Stimulated activated CD8-positive, alpha-beta memory T cell treated with anti-CD3 and anti-CD28 coated beads, Interleukin-15, amount 100 ng/mL, for 24 hours (primary cell): ENCODE results near the gene ABAT.
"Not testable (repeated sequence)": the region's sequence is repeated elsewhere in the genome, so short reads cannot be mapped to it uniquely, and the experiment has no call there.

Experiments
- DNase-seq: peaks from one replicate; pipeline ENCODE4 v3.0.0-alpha.2; 2020; ENCODE audit warnings: low read depth

ABAT gene

GRCh38 chr16:8682551-8683259, 8.3 kb downstream of the ABAT start:
- DNase-seq: no peak

- DNase-seq: no peak
Observed at GRCh38 chr16:8683640-8684039, 9.2 kb downstream of the ABAT start.

GRCh38 chr16:8685617-8686016, 11.2 kb downstream of the ABAT start:
- DNase-seq: no peak

- DNase-seq: no peak
Observed at GRCh38 chr16:8686031-8686621, 11.7 kb downstream of the ABAT start.

- DNase-seq: no peak
Observed at GRCh38 chr16:8686879-8687278, 12.5 kb downstream of the ABAT start.

GRCh38 chr16:8689686-8690085, 15.3 kb downstream of the ABAT start:
- no peak for DNase-seq

- no peak for DNase-seq
Observed at GRCh38 chr16:8691728-8692127, 17.3 kb downstream of the ABAT start.

- DNase-seq: no peak
Observed at GRCh38 chr16:8694795-8695728, 20.6 kb downstream of the ABAT start.

- DNase-seq: no peak
Observed at GRCh38 chr16:8696880-8697279, 22.5 kb downstream of the ABAT start.

- no peak for DNase-seq
Observed at GRCh38 chr16:8697965-8698364, 23.5 kb downstream of the ABAT start.

- DNase-seq: no peak
Observed at GRCh38 chr16:8703693-8704092, 29.3 kb downstream of the ABAT start.

- DNase-seq: no peak
Observed at GRCh38 chr16:8704098-8704497, 29.7 kb downstream of the ABAT start.

GRCh38 chr16:8705100-8705822, 30.8 kb downstream of the ABAT start:
- not testable (repeated sequence) for DNase-seq

- no peak for DNase-seq
Observed at GRCh38 chr16:8708536-8708935, 34.1 kb downstream of the ABAT start.

GRCh38 chr16:8712589-8713361, 38.4 kb downstream of the ABAT start:
- no peak for DNase-seq

GRCh38 chr16:8713635-8714172, 39.3 kb downstream of the ABAT start:
- no peak for DNase-seq

GRCh38 chr16:8714174-8714573, 39.8 kb downstream of the ABAT start:
- no peak for DNase-seq

- no peak for DNase-seq
Observed at GRCh38 chr16:8714807-8715206, 40.4 kb downstream of the ABAT start.

- no peak for DNase-seq
Observed at GRCh38 chr16:8716052-8716451, 41.6 kb downstream of the ABAT start.

- DNase-seq: no peak
Observed at GRCh38 chr16:8716592-8716991, 42.2 kb downstream of the ABAT start.

- no peak for DNase-seq
Observed at GRCh38 chr16:8717469-8717868, 43.1 kb downstream of the ABAT start.
